CD4-positive, alpha-beta T cell treated with Interleukin-6 for 4 hours (primary cell): ENCODE data around the gene SIRPB1.
"Not testable (repeated sequence)": the region's sequence is repeated elsewhere in the genome, so short reads cannot be mapped to it uniquely, and the experiment has no call there.

Source experiments
- DNase-seq: peaks from one replicate; pipeline ENCODE4 v3.0.0-alpha.2; 2020; ENCODE audit warnings: mixed read lengths

Gene SIRPB1

GRCh38 chr20:1588533-1589460 lies 31.0 kb downstream of the SIRPB1 start:
- no peak for DNase-seq

- DNase-seq, result no peak
Observed at GRCh38 chr20:1587781-1588532, 31.9 kb downstream of the SIRPB1 start.

- DNase-seq, result no peak
Observed at GRCh38 chr20:1579488-1579887, 40.3 kb downstream of the SIRPB1 start.

- DNase-seq, result no peak
Observed at GRCh38 chr20:1577906-1578305, 41.9 kb downstream of the SIRPB1 start.

- DNase-seq, result not testable (repeated sequence)
Observed at GRCh38 chr20:1577313-1577712, 42.5 kb downstream of the SIRPB1 start.

GRCh38 chr20:1576641-1577040 lies 43.2 kb downstream of the SIRPB1 start:
- no peak for DNase-seq

GRCh38 chr20:1576003-1576402 lies 43.8 kb downstream of the SIRPB1 start:
- not testable (repeated sequence) for DNase-seq

- not testable (repeated sequence) for DNase-seq
Observed at GRCh38 chr20:1571583-1571982, 48.2 kb downstream of the SIRPB1 start.
